Parathyroid adenoma (tissue), 2 donors: ENCODE data around the gene PCF11.
"Not testable (repeated sequence)": the region's sequence is repeated elsewhere in the genome, so short reads cannot be mapped to it uniquely, and the experiment has no call there.

Experiments used
- H2AFZ ChIP-seq: fragments of 300-600 bp; sonication (generic); one replicate; pipeline ENCODE4 v1.7.0; 2017; ENCODE audit warnings: antibody characterized with exemption, mild to moderate bottlenecking
- H3K27ac ChIP-seq: fragments of 300-600 bp; sonication (generic); one replicate; pipeline ENCODE4 v1.7.0; 2017
- H3K27me3 ChIP-seq: fragments of 300-600 bp; sonication (generic); one replicate; pipeline ENCODE4 v1.7.0; 2017; ENCODE audit warnings: low read length; ENCODE audit not compliant: control insufficient read depth, insufficient read depth
- H3K36me3 ChIP-seq: fragments of 300-600 bp; sonication (generic); one replicate; pipeline ENCODE4 v1.7.0; 2017; ENCODE audit warnings: low read length; ENCODE audit not compliant: control insufficient read depth, insufficient read depth
- H3K4me1 ChIP-seq: fragments of 300-600 bp; sonication (generic); one replicate; pipeline ENCODE4 v1.7.0; 2017; ENCODE audit warnings: control low read depth
- H3K4me2 ChIP-seq: fragments of 300-600 bp; sonication (generic); one replicate; pipeline ENCODE4 v1.7.0; 2017; ENCODE audit warnings: low read length
- H3K4me3 ChIP-seq: fragments of 300-600 bp; sonication (generic); one replicate; pipeline ENCODE4 v1.7.0; 2017; ENCODE audit warnings: low read depth, low read length
- H3K79me2 ChIP-seq: fragments of 300-600 bp; sonication (generic); one replicate; pipeline ENCODE4 v1.7.0; 2017; ENCODE audit warnings: control low read depth
- H3K9ac ChIP-seq: fragments of 300-600 bp; sonication (generic); one replicate; pipeline ENCODE4 v1.7.0; 2017; ENCODE audit warnings: mild to moderate bottlenecking
- H3K9me3 ChIP-seq: fragments of 300-600 bp; sonication (generic); one replicate; pipeline ENCODE4 v1.7.0; 2017; ENCODE audit warnings: low read length; ENCODE audit not compliant: control insufficient read depth
- TF ChIP-seq, protein P1 (sequence below): fragments of 300-600 bp; sonication (generic); IDR thresholded peaks from one replicate; pipeline ENCODE4 v1.7.0; 2017; ENCODE audit warnings: antibody characterized with exemption, mild to moderate bottlenecking
- donor health status: primary hyperparathyroidism.

Gene PCF11

DNA sequence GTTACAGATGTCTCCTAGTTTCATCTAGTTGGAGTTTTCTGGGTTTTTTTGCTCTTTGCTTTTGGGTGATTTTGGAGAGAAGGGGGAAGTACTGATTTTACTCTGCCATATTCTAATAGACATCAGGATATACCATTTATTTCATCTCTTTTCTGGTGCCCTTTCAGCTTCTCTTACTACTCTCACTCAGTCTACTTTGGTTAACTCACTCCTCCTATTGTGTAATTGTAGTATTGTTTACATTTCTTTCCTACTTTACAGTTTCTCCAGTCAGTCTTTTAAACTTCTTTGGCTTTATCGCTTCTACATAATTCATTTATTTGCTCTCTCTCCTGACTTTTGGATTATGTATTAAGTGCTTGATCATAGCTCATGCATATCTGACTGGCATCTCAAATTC, 43.1 kb downstream of the PCF11 start:
- Histone ChIP-seq H3K4me1 (no peaks in the 10 kb centered on the region), H3K4me2 (no peak overlapping the region), H3K27me3 (no peaks in the 10 kb centered on the region), H3K9me3 (no peaks in the 10 kb centered on the region), H2AFZ (no peak overlapping the region), H3K4me3 (no peak overlapping the region), H3K79me2 (peaks cover 2% of the 10 kb centered on the region), H3K9ac (no peak overlapping the region), H3K27ac (no peak overlapping the region), H3K36me3 (no peaks in the 10 kb centered on the region)
- TF ChIP-seq, protein P1, sequence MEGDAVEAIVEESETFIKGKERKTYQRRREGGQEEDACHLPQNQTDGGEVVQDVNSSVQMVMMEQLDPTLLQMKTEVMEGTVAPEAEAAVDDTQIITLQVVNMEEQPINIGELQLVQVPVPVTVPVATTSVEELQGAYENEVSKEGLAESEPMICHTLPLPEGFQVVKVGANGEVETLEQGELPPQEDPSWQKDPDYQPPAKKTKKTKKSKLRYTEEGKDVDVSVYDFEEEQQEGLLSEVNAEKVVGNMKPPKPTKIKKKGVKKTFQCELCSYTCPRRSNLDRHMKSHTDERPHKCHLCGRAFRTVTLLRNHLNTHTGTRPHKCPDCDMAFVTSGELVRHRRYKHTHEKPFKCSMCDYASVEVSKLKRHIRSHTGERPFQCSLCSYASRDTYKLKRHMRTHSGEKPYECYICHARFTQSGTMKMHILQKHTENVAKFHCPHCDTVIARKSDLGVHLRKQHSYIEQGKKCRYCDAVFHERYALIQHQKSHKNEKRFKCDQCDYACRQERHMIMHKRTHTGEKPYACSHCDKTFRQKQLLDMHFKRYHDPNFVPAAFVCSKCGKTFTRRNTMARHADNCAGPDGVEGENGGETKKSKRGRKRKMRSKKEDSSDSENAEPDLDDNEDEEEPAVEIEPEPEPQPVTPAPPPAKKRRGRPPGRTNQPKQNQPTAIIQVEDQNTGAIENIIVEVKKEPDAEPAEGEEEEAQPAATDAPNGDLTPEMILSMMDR, result no peak

- no peak overlapping the region for H2AFZ ChIP-seq
- no peaks in the 10 kb centered on the region for H3K36me3 ChIP-seq
- no peaks in the 10 kb centered on the region for H3K27me3 ChIP-seq
- no peaks in the 10 kb centered on the region for H3K9me3 ChIP-seq
- H3K4me3 ChIP-seq, result no peak overlapping the region
- H3K9ac ChIP-seq, result no peak overlapping the region
- no peak overlapping the region for H3K27ac ChIP-seq
- TF ChIP-seq, protein P1, result no peak
- no peaks in the 10 kb centered on the region for H3K4me1 ChIP-seq
- no peaks in the 10 kb centered on the region for H3K79me2 ChIP-seq
- H3K4me2 ChIP-seq, result no peak overlapping the region
These were observed 48.8 kb downstream of the PCF11 start for GRCh38 chr11:83205608-83206185.

DNA sequence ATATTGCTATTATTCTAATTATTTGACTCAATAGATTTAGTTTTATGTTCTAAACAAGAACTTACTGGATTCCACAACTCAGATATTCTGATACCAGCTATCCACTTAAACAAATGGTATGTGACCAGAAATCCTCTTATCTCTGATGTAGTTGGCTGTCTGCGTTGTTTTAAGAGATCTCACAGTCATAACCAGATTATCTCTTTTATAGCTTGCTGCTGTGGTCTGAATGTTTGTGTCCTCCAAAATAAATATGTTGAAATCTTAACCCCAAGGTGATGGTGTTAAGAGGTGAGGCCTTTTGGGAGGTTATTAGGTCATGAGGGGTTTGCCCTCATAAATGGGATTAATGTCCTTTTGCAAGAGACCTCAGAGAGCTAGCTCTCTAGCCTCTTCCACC, 49.3 kb downstream of the PCF11 start:
- Histone ChIP-seq H3K4me1 (no peaks in the 10 kb centered on the region), H2AFZ (no peak overlapping the region), H3K36me3 (no peaks in the 10 kb centered on the region), H3K4me3 (no peak overlapping the region), H3K79me2 (no peaks in the 10 kb centered on the region), H3K27ac (no peak overlapping the region), H3K4me2 (no peak overlapping the region), H3K9ac (no peak overlapping the region), H3K9me3 (no peaks in the 10 kb centered on the region), H3K27me3 (no peaks in the 10 kb centered on the region)
- TF ChIP-seq, protein P1, result no peak

GRCh38 chr11:83206771-83207382, 49.9 kb downstream of the PCF11 start:
- not testable (repeated sequence) for H3K9ac ChIP-seq, H3K9me3 ChIP-seq, H2AFZ ChIP-seq, H3K4me1 ChIP-seq, H3K27me3 ChIP-seq, H3K27ac ChIP-seq, H3K79me2 ChIP-seq, H3K4me3 ChIP-seq, H3K36me3 ChIP-seq, H3K4me2 ChIP-seq

- Histone ChIP-seq H3K79me2 (no peaks in the 10 kb centered on the region), H3K27me3 (no peaks in the 10 kb centered on the region), H3K9me3 (no peaks in the 10 kb centered on the region), H3K27ac (no peak overlapping the region), H3K4me2 (no peak overlapping the region), H3K4me3 (no peak overlapping the region), H3K9ac (no peak overlapping the region), H3K4me1 (no peaks in the 10 kb centered on the region), H3K36me3 (no peaks in the 10 kb centered on the region), H2AFZ (no peak overlapping the region)
- TF ChIP-seq, protein P1, result no peak
These were observed 62.2 kb downstream of the PCF11 start for GRCh38 chr11:83219095-83219494.
